ENCODE results near the gene EXOC3. TPM values are rescaled to one million over a fixed set of nuclear protein-coding genes. Genes with fewer than 3 reads are reported as not detected.

The EXOC3 gene
- total RNA-seq, 1 experiment from 2014 or later = 60.1 TPM

GRCh38 chr5:444226-444625, 1.2 kb downstream of the EXOC3 start (continued):
- TF ChIP-seq ZBTB43 (CRISPR knock-in tag; IDR thresholded peaks at IDR 0.05) (no peak), ATF1 (CRISPR knock-in tag; IDR thresholded peaks at IDR 0.05) (no peak), IRF2 (CRISPR knock-in tag; IDR thresholded peaks at IDR 0.05; ENCODE audit: borderline replicate concordance, low read depth) (no peak), NFYB (CRISPR knock-in tag; conservative IDR thresholded peaks at IDR 0.05; ENCODE audit: low read depth) (no peak), ZNF232 (CRISPR knock-in tag; IDR thresholded peaks at IDR 0.05) (no peak)
- TF ChIP-seq, protein P1, sequence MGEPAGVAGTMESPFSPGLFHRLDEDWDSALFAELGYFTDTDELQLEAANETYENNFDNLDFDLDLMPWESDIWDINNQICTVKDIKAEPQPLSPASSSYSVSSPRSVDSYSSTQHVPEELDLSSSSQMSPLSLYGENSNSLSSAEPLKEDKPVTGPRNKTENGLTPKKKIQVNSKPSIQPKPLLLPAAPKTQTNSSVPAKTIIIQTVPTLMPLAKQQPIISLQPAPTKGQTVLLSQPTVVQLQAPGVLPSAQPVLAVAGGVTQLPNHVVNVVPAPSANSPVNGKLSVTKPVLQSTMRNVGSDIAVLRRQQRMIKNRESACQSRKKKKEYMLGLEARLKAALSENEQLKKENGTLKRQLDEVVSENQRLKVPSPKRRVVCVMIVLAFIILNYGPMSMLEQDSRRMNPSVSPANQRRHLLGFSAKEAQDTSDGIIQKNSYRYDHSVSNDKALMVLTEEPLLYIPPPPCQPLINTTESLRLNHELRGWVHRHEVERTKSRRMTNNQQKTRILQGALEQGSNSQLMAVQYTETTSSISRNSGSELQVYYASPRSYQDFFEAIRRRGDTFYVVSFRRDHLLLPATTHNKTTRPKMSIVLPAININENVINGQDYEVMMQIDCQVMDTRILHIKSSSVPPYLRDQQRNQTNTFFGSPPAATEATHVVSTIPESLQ (CRISPR knock-in tag; IDR thresholded peaks at IDR 0.05) = no peak

GRCh38 chr5:445591-445990, 2.6 kb downstream of the EXOC3 start:
- ChIA-PET CTCF (interaction anchor here (1.6 to 3.7 kb wide), 6 partner anchors 14 to 129 kb away, joined by 5 to 33 read pairs (median 14); no protein-coding TSS in a partner anchor), POLR2A (interaction anchor here (0.7 kb wide), 1 partner anchor 223 kb away, joined by 6 read pairs; no protein-coding TSS in a partner anchor)
- no peak overlapping the region for H3K4me3 Mint-ChIP-seq
- H3K36me3 Mint-ChIP-seq = peaks cover 41% of the 10 kb centered on the region
- TF ChIP-seq GTF2I (CRISPR knock-in tag; conservative IDR thresholded peaks at IDR 0.05) = no peak
- TF ChIP-seq IRF1 (CRISPR knock-in tag; IDR thresholded peaks at IDR 0.05) = no peak
- no peak for TF ChIP-seq ARID4B (CRISPR knock-in tag; IDR thresholded peaks at IDR 0.05; ENCODE audit: borderline replicate concordance)
- TF ChIP-seq SMAD4 (CRISPR knock-in tag; IDR thresholded peaks at IDR 0.05) = no peak
- TF ChIP-seq, protein P2, sequence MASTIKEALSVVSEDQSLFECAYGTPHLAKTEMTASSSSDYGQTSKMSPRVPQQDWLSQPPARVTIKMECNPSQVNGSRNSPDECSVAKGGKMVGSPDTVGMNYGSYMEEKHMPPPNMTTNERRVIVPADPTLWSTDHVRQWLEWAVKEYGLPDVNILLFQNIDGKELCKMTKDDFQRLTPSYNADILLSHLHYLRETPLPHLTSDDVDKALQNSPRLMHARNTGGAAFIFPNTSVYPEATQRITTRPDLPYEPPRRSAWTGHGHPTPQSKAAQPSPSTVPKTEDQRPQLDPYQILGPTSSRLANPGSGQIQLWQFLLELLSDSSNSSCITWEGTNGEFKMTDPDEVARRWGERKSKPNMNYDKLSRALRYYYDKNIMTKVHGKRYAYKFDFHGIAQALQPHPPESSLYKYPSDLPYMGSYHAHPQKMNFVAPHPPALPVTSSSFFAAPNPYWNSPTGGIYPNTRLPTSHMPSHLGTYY (CRISPR knock-in tag; IDR thresholded peaks at IDR 0.05) = no peak
- TF ChIP-seq NR2C2 (CRISPR knock-in tag; IDR thresholded peaks at IDR 0.05) = no peak
- no peak for TF ChIP-seq MLX (CRISPR knock-in tag; IDR thresholded peaks at IDR 0.05)
- no peak for TF ChIP-seq E2F1 (CRISPR knock-in tag; IDR thresholded peaks at IDR 0.05)
- no peaks in the 10 kb centered on the region for H3K9me3 Mint-ChIP-seq
- ATAC-seq (no peak), DNase-seq (ENCODE audit: low spot score) (no peak)
- H3K27ac Mint-ChIP-seq = peak overlapping the region; percentile 60; the same call in 1 of the 2 replicates
- peaks cover 16% of the 10 kb centered on the region for H3K4me1 Mint-ChIP-seq
- peaks cover 5% of the 10 kb centered on the region for H3K27me3 Mint-ChIP-seq (ENCODE audit: low read depth)

Measured in WTC11 (cell line).